A549 treated with ZK216348 at 1 μM for 4 hours (cell line): ENCODE data around the gene CBLL2. TPM values are rescaled to one million over a fixed set of nuclear protein-coding genes. Genes with fewer than 3 reads are reported as not detected.

ENCODE experiments used
- total RNA-seq: library from RNA; stranded (reverse); fragments of 200-300 nt; extraction: Qiagen RNA extraction; gene quantifications from 5 replicates; pipeline ENCODE4 v1.2.3, GENCODE V29; 2022; ENCODE audit warnings: low read depth

The CBLL2 gene
- not detected in 5 replicates for total RNA-seq

GRCh38 chrX:22272613-22273012, at the start of gene CBLL2:
Gene CBLL2 (plus strand): TSS chrX:22272913. CDS start chrX:22272992, 79 bp downstream.

Other genes with a start within 250 kb of the CBLL2 start
- gene PHEX, start 240.6 kb upstream of the CBLL2 start, total RNA-seq = 0.28 to 0.62 TPM (median 0.43 TPM) in 5 replicates